H9 (cell line): ENCODE results near the gene GATA3. TPM values are rescaled to one million over a fixed set of nuclear protein-coding genes. Genes with fewer than 3 reads are reported as not detected.

Experiments used
- DNase-seq: peaks from one replicate; pipeline ENCODE4 v3.0.0-alpha.2; 2017
- H2AFZ ChIP-seq: one replicate; pipeline ENCODE4 v1.6.1; 2013; ENCODE audit warnings: mild to moderate bottlenecking, low read length, control low read depth, moderate library complexity
- H2AK5ac ChIP-seq: 2 replicates; pipeline ENCODE4 v1.6.1; 2013; ENCODE audit warnings: low read length, control low read depth, mixed read lengths; ENCODE audit not compliant: insufficient read length
- H2BK120ac ChIP-seq: one replicate; pipeline ENCODE4 v1.6.1; 2013; ENCODE audit warnings: low read depth, mild to moderate bottlenecking, low read length, control low read depth, inconsistent platforms; ENCODE audit not compliant: poor library complexity, severe bottlenecking
- H2BK12ac ChIP-seq: 2 replicates; pipeline ENCODE4 v1.6.1; 2013; ENCODE audit warnings: low read length, control low read depth, mixed read lengths, low read depth; ENCODE audit not compliant: insufficient read length
- H2BK15ac ChIP-seq: 2 replicates; pipeline ENCODE4 v1.6.1; 2013; ENCODE audit warnings: low read depth, low read length, control low read depth
- H2BK20ac ChIP-seq: one replicate; pipeline ENCODE4 v1.6.1; 2013; ENCODE audit warnings: low read depth, mild to moderate bottlenecking, low read length, control low read depth, inconsistent platforms; ENCODE audit not compliant: poor library complexity, severe bottlenecking
- H2BK5ac ChIP-seq: 2 replicates; pipeline ENCODE4 v1.6.1; 2013; ENCODE audit warnings: low read length, control low read depth, mixed read lengths; ENCODE audit not compliant: insufficient read length
- H3K14ac ChIP-seq: 2 replicates; pipeline ENCODE4 v1.6.1; 2013; ENCODE audit warnings: low read length, control low read depth; ENCODE audit not compliant: insufficient read depth
- H3K18ac ChIP-seq: 2 replicates; pipeline ENCODE4 v1.6.1; 2013; ENCODE audit warnings: low read depth, mild to moderate bottlenecking, mixed read lengths, low read length, control low read depth; ENCODE audit not compliant: insufficient read length
- H3K23ac ChIP-seq: 2 replicates; pipeline ENCODE4 v1.6.1; 2013; ENCODE audit warnings: low read length, control low read depth, mixed read lengths, low read depth; ENCODE audit not compliant: insufficient read length
- H3K23me2 ChIP-seq: 2 replicates; pipeline ENCODE4 v1.6.1; 2013; ENCODE audit warnings: low read depth, mild to moderate bottlenecking, mixed read lengths, low read length, control low read depth; ENCODE audit not compliant: insufficient read length, poor library complexity, severe bottlenecking
- H3K27ac ChIP-seq: 2 replicates; pipeline ENCODE4 v1.5.1; 2013; ENCODE audit warnings: low read length, control low read depth, mixed read lengths, low read depth; ENCODE audit not compliant: insufficient read length
- H3K27me3 ChIP-seq: 2 replicates; pipeline ENCODE4 v1.6.1; 2013; ENCODE audit warnings: low read length, control low read depth, inconsistent platforms; ENCODE audit not compliant: insufficient read depth
- H3K4ac ChIP-seq: 2 replicates; pipeline ENCODE4 v1.6.1; 2013; ENCODE audit warnings: low read depth, mild to moderate bottlenecking, control low read depth, inconsistent platforms, low read length, moderate library complexity
- H3K4me1 ChIP-seq: 2 replicates; pipeline ENCODE4 v1.6.1; 2013; ENCODE audit warnings: low read length, control low read depth, inconsistent platforms; ENCODE audit not compliant: insufficient read depth
- H3K4me2 ChIP-seq: 2 replicates; pipeline ENCODE4 v1.6.1; 2013; ENCODE audit warnings: low read length, control low read depth, mixed read lengths; ENCODE audit not compliant: insufficient read length, insufficient read depth
- H3K56ac ChIP-seq: 2 replicates; pipeline ENCODE4 v1.6.1; 2013; ENCODE audit warnings: low read depth, mild to moderate bottlenecking, mixed read lengths, low read length, control low read depth; ENCODE audit not compliant: insufficient read length
- H3K79me1 ChIP-seq: 2 replicates; pipeline ENCODE4 v1.6.1; 2013; ENCODE audit warnings: low read depth, mild to moderate bottlenecking, moderate library complexity, low read length, control low read depth, inconsistent platforms; ENCODE audit not compliant: insufficient read depth, poor library complexity, severe bottlenecking
- H3K79me2 ChIP-seq: 2 replicates; pipeline ENCODE4 v1.6.1; 2013; ENCODE audit warnings: low read length, control low read depth, inconsistent platforms; ENCODE audit not compliant: insufficient read depth
- H3K9ac ChIP-seq: 2 replicates; pipeline ENCODE4 v1.6.1; 2013; ENCODE audit warnings: low read length, control low read depth, mixed read lengths; ENCODE audit not compliant: insufficient read length; ENCODE audit errors: extremely low read depth
- H3K9me3 ChIP-seq: one replicate; pipeline ENCODE4 v1.6.1; 2013; ENCODE audit warnings: low read depth, low read length, inconsistent platforms; ENCODE audit not compliant: control insufficient read depth
- H3T11ph ChIP-seq: one replicate; pipeline ENCODE4 v1.6.1; 2013; ENCODE audit warnings: mild to moderate bottlenecking, low read length, control low read depth, inconsistent platforms
- H4K20me1 ChIP-seq: one replicate; pipeline ENCODE4 v1.6.1; 2013; ENCODE audit not compliant: control insufficient read depth, insufficient read length, insufficient read depth
- H4K5ac ChIP-seq: 2 replicates; pipeline ENCODE4 v1.6.1; 2013; ENCODE audit warnings: low read depth, mild to moderate bottlenecking, mixed read lengths, low read length, control low read depth; ENCODE audit not compliant: insufficient read length
- H4K8ac ChIP-seq: replicated peaks from 2 replicates; pipeline ENCODE4 v1.6.1; 2013; ENCODE audit warnings: low read length, control low read depth, mixed read lengths, low read depth; ENCODE audit not compliant: insufficient read length
- H4K91ac ChIP-seq: 2 replicates; pipeline ENCODE4 v1.6.1; 2013; ENCODE audit warnings: low read depth, mild to moderate bottlenecking, moderate library complexity, mixed read lengths, low read length, control low read depth; ENCODE audit not compliant: insufficient read length
- H3K27ac Mint-ChIP-seq, 3 experiments: 2 replicates in 2 of 3; 3 replicates in 1 of 3; pipeline ENCODE4 v1.8.0; 2020 to 2021; ENCODE audit warnings: mixed read lengths in 3 of 3, mild to moderate bottlenecking in 1 of 3, moderate library complexity in 1 of 3
- H3K27me3 Mint-ChIP-seq: 2 replicates; pipeline ENCODE4 v1.8.0; 2021; ENCODE audit warnings: low read depth, mild to moderate bottlenecking, moderate library complexity, mixed read lengths
- H3K36me3 Mint-ChIP-seq, 3 experiments: 2 replicates in 2 of 3; 3 replicates in 1 of 3; pipeline ENCODE4 v1.8.0; 2020 to 2021; ENCODE audit warnings: low read depth in 3 of 3, mixed read lengths in 3 of 3; ENCODE audit not compliant: insufficient read depth in 1 of 3
- H3K4me1 Mint-ChIP-seq, 2 experiments: 2 replicates each; pipeline ENCODE4 v1.8.0; 2020; ENCODE audit warnings: mixed read lengths in 2 of 2
- H3K4me3 Mint-ChIP-seq, 2 experiments: 2 replicates in 1 of 2; 3 replicates in 1 of 2; pipeline ENCODE4 v1.8.0; 2020 to 2021; ENCODE audit warnings: mild to moderate bottlenecking in 2 of 2, mixed read lengths in 2 of 2, moderate library complexity in 1 of 2
- H3K9me3 Mint-ChIP-seq, 2 experiments: 2 replicates in 1 of 2; 3 replicates in 1 of 2; pipeline ENCODE4 v1.8.0; 2020; ENCODE audit warnings: mild to moderate bottlenecking in 2 of 2, mixed read lengths in 2 of 2, moderate library complexity in 1 of 2
- WGBS: extraction: QIAGEN DNeasy Blood & Tissue Kit; methylation state at CpG from one replicate; pipeline ENCODE4 v1.1.7; 2013; ENCODE audit warnings: missing lambda C conversion rate, low lambda C conversion rate, mixed read lengths; ENCODE audit not compliant: insufficient read length; ENCODE audit errors: extremely low coverage; 5-methylcytosine and 5-hydroxymethylcytosine counted together
- total RNA-seq: library from RNA; stranded (reverse); gene quantifications from 2 replicates; pipeline ENCODE4 v1.2.1, GENCODE V29; 2021
- TF ChIP-seq, protein P1 (sequence below): fragments of 200-600 bp; sonication (generic); conservative IDR thresholded peaks from 3 replicates; pipeline ENCODE4 v1.8.0; 2021; ENCODE audit warnings: antibody characterized with exemption, mild to moderate bottlenecking

The GATA3 gene
- total RNA-seq, 1 experiment from 2014 or later, result 0.31 TPM

DNA sequence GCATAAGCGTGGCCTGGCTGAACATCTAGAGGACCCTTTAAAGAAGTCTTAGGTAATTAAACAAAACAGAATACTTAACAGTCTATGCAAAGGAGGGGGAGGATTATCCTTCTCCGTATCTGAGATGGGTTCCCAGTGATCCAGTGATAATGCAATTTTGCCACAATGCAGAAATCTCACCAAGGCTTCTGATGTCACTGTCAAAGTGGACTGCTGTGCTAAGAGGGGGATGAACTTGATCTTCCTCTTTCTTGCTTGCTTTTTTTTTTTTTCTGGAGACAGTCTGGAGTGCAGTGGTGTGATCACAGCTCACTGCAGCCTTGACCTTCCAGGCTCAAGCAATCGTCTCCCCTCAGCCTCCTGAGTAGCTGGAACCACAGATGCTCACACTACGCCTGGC is 30.8 kb downstream of the GATA3 start:
- Histone ChIP-seq H4K5ac (no peak overlapping the region), H3K14ac (no peak overlapping the region), H4K91ac (no peak overlapping the region), H3K4me2 (no peak overlapping the region), H3K79me2 (no peaks in the 10 kb centered on the region), H2BK120ac (no peak overlapping the region), H4K20me1 (no peaks in the 10 kb centered on the region), H3K79me1 (no peaks in the 10 kb centered on the region), H2AK5ac (no peak overlapping the region), H2BK5ac (no peak overlapping the region), H3K23ac (no peak overlapping the region), H3K18ac (no peak overlapping the region), H3K9ac (no peak overlapping the region), H3K27ac (no peak overlapping the region), H3K56ac (no peak overlapping the region), H3T11ph (no peak overlapping the region), H2BK12ac (no peak overlapping the region), H3K27me3 (no peaks in the 10 kb centered on the region), H3K23me2 (no peaks in the 10 kb centered on the region), H2BK20ac (no peak overlapping the region), H4K8ac (no peak overlapping the region), H2BK15ac (no peak overlapping the region), H2AFZ (no peak overlapping the region), H3K4ac (no peak overlapping the region), H3K4me1 (no peaks in the 10 kb centered on the region; the same call in 1 of the 2 replicates), H3K9me3 (no peaks in the 10 kb centered on the region)
- no peaks in the 10 kb centered on the region for H3K9me3 Mint-ChIP-seq
- H3K27ac Mint-ChIP-seq, result no peak overlapping the region
- peaks cover 11 to 15% of the 10 kb centered on the region in 2 experiments for H3K4me1 Mint-ChIP-seq
- WGBS, result no CpG with 5 or more reads among the region's 4 CpGs
- H3K27me3 Mint-ChIP-seq, result peaks cover 11% of the 10 kb centered on the region
- no peak overlapping the region for H3K4me3 Mint-ChIP-seq
- DNase-seq, result no peak
- H3K36me3 Mint-ChIP-seq, result no peaks in the 10 kb centered on the region
- TF ChIP-seq, protein P1, sequence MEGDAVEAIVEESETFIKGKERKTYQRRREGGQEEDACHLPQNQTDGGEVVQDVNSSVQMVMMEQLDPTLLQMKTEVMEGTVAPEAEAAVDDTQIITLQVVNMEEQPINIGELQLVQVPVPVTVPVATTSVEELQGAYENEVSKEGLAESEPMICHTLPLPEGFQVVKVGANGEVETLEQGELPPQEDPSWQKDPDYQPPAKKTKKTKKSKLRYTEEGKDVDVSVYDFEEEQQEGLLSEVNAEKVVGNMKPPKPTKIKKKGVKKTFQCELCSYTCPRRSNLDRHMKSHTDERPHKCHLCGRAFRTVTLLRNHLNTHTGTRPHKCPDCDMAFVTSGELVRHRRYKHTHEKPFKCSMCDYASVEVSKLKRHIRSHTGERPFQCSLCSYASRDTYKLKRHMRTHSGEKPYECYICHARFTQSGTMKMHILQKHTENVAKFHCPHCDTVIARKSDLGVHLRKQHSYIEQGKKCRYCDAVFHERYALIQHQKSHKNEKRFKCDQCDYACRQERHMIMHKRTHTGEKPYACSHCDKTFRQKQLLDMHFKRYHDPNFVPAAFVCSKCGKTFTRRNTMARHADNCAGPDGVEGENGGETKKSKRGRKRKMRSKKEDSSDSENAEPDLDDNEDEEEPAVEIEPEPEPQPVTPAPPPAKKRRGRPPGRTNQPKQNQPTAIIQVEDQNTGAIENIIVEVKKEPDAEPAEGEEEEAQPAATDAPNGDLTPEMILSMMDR, result no peak
